ENCODE measurements around the gene PHKB.
"Not testable (repeated sequence)": the region's sequence is repeated elsewhere in the genome, so short reads cannot be mapped to it uniquely, and the experiment has no call there.

PHKB gene

DNA sequence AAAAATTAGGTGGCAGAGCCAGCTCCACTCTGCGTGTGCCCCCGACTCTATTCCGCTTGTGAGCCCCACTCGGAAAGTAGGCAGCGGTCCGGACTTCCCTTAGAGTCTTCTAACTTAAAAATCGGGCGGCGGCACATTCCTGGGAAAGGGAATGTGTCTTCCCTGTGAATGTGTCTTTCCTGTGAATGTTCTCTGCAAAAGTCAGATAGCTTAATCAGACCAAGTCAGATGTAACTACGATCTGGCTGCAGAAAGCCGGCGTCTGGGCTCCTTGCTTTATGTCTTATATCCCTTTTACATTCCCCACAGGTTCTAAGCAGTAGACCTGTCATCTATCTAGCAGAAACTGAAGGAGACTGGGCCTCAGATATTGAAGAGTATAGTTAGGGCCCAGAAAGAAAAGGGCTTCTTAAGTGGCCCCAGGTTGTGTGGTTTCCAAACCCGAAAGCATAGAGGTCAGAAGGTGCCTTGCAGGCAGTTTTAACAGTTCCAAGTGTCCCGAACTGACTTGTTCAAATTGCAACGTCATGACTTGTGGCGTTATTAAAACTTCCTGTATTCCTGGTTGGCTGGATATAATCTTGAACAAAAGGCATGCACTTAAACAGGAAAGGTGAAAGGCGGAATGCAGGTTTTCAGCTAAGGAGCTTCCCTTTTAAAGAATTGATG lies 601 bp downstream of the PHKB start:
- TF ChIP-seq, protein P1, sequence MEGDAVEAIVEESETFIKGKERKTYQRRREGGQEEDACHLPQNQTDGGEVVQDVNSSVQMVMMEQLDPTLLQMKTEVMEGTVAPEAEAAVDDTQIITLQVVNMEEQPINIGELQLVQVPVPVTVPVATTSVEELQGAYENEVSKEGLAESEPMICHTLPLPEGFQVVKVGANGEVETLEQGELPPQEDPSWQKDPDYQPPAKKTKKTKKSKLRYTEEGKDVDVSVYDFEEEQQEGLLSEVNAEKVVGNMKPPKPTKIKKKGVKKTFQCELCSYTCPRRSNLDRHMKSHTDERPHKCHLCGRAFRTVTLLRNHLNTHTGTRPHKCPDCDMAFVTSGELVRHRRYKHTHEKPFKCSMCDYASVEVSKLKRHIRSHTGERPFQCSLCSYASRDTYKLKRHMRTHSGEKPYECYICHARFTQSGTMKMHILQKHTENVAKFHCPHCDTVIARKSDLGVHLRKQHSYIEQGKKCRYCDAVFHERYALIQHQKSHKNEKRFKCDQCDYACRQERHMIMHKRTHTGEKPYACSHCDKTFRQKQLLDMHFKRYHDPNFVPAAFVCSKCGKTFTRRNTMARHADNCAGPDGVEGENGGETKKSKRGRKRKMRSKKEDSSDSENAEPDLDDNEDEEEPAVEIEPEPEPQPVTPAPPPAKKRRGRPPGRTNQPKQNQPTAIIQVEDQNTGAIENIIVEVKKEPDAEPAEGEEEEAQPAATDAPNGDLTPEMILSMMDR (IDR thresholded peaks at IDR 0.05; ENCODE audit: insufficient read depth, low read length, missing control alignments) = no peak
- ChIA-PET POLR2A (interaction anchor here (0.9 to 2.2 kb wide), 6 partner anchors 10 to 698 kb away, joined by 3 to 10 read pairs (median 6); partner anchors contain the start of gene NETO2), CTCF (interaction anchor here (0.6 to 1.8 kb wide), 10 partner anchors 10 to 703 kb away, joined by 3 to 9 read pairs (median 3); partner anchors contain the start of gene NETO2)
- H3K4me3 ChIP-seq (ENCODE audit: low read depth, low read length) = peak overlapping the region; percentile 91
- no peak for DNase-seq (ENCODE audit: low read depth, low spot score)

DNA sequence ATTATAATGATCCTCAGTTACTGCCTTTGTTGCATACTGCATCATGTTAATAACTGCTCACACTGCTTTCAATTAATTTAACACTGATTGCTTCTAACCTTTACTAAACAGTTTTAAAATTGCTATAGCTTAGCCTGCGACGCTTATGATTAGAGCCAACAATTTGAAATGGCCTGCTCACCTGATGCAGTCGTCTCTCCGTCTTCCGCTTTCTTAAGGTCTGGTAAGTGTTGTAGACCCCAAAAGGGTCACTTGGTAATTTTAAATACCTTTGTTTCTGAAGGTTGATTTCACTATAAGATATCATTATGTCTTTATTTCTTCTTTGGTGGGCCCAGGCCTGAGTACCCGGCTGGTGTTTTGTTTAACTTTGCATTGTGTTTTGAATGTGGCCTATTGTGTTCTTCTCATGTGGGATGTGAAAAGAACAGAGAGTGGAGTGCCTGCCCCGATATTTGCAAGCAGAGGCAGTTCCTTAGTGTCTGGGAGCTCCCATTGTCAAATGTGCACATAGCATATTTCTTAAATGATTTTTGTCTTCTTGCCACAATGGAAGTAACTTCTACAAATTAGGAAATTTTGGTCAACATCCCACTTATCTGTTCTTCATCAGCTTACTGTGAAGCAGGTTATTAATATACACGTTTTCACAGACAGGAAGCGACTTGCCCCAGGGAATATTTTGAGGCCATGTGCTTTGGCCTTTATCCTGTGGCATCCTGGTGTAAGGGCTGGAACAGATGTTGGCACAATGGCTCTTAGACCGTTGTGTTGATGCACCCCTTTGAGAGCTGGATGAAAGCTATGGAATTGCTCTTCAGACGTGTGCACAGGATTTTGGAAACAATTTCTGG lies 2.9 kb downstream of the PHKB start:
- ChIA-PET POLR2A (no interaction called here), CTCF (interaction anchor here (0.6 to 1.7 kb wide), 2 partner anchors 320 to 323 kb away, joined by 4 to 5 read pairs; partner anchors contain the start of gene NETO2)
- DNase-seq (ENCODE audit: low read depth, low spot score) = no peak
- H3K4me3 ChIP-seq (ENCODE audit: low read depth, low read length) = no peak overlapping the region
- TF ChIP-seq, protein P1 (IDR thresholded peaks at IDR 0.05; ENCODE audit: insufficient read depth, low read length, missing control alignments) = no peak

DNA sequence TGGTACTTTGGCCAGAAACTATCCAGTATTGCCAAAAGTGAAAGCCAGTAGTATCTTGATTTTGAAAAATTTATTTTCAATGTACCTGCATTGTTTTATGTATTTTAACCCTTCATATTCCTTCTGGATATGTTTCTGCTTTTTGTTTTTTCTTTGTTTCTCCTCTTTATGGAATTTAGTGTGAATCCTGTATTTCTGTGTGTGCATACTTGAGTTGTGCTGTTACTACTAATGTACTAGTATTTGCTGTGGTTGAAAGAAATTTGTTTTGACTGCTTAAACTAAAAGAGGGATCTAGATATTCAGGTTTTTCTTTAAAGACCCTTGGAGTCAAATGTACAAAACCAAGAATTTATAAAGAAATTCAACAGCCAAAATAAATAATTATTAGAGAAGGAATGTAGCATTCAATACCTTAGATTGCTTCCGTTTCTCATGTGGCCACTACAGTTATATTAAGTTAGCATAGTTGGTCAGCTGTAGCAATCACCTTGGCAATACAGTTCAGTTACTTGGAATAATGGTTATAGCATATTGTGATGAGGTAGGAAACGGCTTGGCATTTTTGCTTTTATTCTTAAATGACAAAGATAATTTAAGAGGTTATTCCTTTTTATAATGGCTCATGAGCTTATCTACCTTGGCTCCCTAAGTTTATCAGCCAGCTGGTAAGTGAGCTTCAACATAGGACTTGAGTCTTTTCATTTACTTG lies 4.9 kb downstream of the PHKB start:
- ChIA-PET POLR2A (no interaction called here), CTCF (no interaction called here)
- TF ChIP-seq, protein P1 (IDR thresholded peaks at IDR 0.05; ENCODE audit: insufficient read depth, low read length, missing control alignments) = no peak
- DNase-seq (ENCODE audit: low read depth, low spot score) = no peak
- H3K4me3 ChIP-seq (ENCODE audit: low read depth, low read length) = no peak overlapping the region

DNA sequence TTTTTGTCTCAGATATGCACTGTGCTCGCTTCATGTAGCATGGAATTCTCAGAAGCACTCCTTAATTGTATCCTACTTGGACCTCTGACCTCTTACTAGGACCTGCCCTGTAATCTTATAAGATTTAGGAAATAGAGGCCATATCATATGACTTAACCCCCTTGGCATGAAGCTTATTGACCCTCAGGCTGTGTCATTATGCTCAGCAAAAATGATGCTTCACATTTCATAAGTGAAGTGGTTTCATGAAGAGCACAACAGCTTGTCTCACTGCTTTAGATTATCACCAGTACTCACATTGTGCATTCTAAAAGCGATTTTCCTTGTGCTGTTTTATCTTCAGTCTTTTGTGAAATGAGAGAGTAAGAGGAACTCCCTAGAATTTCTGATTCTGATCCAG lies 6.4 kb downstream of the PHKB start:
- CTCF ChIA-PET = interaction anchor here (1.0 to 1.2 kb wide), 2 partner anchors 323 to 326 kb away, joined by 3 read pairs; partner anchors contain the start of gene NETO2
- POLR2A ChIA-PET = no interaction called here
- TF ChIP-seq, protein P1 (IDR thresholded peaks at IDR 0.05; ENCODE audit: insufficient read depth, low read length, missing control alignments) = no peak
- DNase-seq (ENCODE audit: low read depth, low spot score) = no peak
- H3K4me3 ChIP-seq (ENCODE audit: low read depth, low read length) = no peak overlapping the region

DNA sequence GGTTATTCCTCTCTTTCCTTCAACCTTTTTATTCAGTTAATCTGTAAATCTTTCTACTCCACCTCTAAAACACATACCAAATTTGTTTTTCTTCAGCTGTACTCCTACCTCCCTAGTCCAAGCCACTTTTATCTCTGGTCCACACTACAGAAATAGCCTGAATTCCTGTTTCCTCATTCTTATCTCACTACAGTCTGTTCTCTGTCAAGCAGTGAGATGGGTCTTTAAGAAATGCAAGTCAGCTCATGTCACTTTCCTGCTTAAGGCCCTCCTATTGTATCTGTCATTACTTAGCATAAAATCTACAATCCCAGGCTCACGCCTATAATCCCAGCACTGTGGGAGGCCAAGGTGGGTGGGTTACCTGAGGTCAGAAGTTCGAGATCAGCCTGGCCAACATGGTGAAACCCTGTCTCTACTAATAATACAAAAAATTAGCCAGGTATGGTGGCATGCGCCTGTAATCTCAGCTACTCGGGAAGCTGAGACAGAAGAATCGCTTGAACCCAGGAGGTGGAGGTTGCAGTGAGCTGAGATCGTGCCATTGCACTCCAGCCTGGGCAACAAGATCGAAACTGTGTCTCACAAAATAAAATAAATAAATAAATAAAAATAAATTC lies 7.0 kb downstream of the PHKB start:
- CTCF ChIA-PET = interaction anchor here (1.0 to 1.2 kb wide), 3 partner anchors 324 to 587 kb away, joined by 3 read pairs; partner anchors contain the start of gene NETO2
- H3K4me3 ChIP-seq (ENCODE audit: low read depth, low read length); DNase-seq (ENCODE audit: low read depth, low spot score); POLR2A ChIA-PET: not testable (repeated sequence)

DNA sequence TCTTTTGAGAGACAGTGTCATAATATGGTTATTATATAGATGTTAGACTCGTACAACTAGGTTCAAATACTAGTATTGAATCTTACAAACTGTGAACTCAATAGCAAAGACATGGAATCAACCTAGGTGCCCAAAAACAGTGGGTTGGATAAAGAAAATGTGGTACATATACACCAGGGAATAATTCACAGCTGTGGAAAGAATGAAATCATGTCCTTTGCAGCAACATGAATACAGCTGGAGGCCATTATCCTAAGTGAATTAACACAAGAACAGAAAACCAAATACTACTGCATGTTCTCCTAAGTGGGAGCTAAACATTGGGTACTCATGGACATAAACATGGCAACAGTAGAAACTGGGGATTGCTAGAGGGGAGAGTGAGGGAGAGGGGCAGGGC lies 8.1 kb downstream of the PHKB start:
- DNase-seq (ENCODE audit: low read depth, low spot score) = no peak
- ChIA-PET CTCF (interaction anchor here (0.9 to 1.5 kb wide), 3 partner anchors 326 to 586 kb away, joined by 3 read pairs; partner anchors contain the start of gene NETO2), POLR2A (no interaction called here)

More for the DNA sequence above, 8.1 kb downstream of the PHKB start:
- no peak overlapping the region for H3K4me3 ChIP-seq (ENCODE audit: low read depth, low read length)
- TF ChIP-seq, protein P1 (IDR thresholded peaks at IDR 0.05; ENCODE audit: insufficient read depth, low read length, missing control alignments) = no peak

Data from AG04449 (cell line).